Esophagus (tissue), 2 donors: ENCODE results near the gene TANGO6. TPM values are rescaled to one million over a fixed set of nuclear protein-coding genes. Genes with fewer than 3 reads are reported as not detected.
"Not testable (repeated sequence)": the region's sequence is repeated elsewhere in the genome, so short reads cannot be mapped to it uniquely, and the experiment has no call there.

Experiments
- H3K27ac ChIP-seq, 2 donors: one replicate each; pipeline ENCODE4 v1.5.1; 2013; ENCODE audit warnings: low read depth in 2 of 2, mild to moderate bottlenecking in 2 of 2, inconsistent platforms in 1 of 2, low read length in 1 of 2, moderate library complexity in 1 of 2
- H3K27me3 ChIP-seq, 2 donors: one replicate each; pipeline ENCODE4 v1.6.1; 2013; ENCODE audit warnings: low read length in 2 of 2, control low read depth in 1 of 2, mild to moderate bottlenecking in 1 of 2; ENCODE audit not compliant: insufficient read depth in 2 of 2, control insufficient read depth in 1 of 2
- H3K36me3 ChIP-seq, 2 donors: one replicate each; pipeline ENCODE4 v1.6.1; 2013; ENCODE audit warnings: low read length in 1 of 2; ENCODE audit not compliant: control insufficient read depth in 2 of 2, insufficient read depth in 2 of 2
- H3K4me1 ChIP-seq, 2 donors: one replicate each; pipeline ENCODE4 v1.6.1; 2013; ENCODE audit warnings: low read length in 1 of 2; ENCODE audit not compliant: control insufficient read depth in 2 of 2, insufficient read depth in 2 of 2
- H3K4me3 ChIP-seq, 2 donors: one replicate each; pipeline ENCODE4 v1.5.1; 2013; ENCODE audit warnings: low read length in 2 of 2, mild to moderate bottlenecking in 2 of 2, low read depth in 1 of 2, moderate library complexity in 1 of 2
- H3K9me3 ChIP-seq, 2 donors: one replicate each; pipeline ENCODE4 v1.6.1; 2013; ENCODE audit warnings: mild to moderate bottlenecking in 2 of 2, low read depth in 1 of 2, low read length in 1 of 2, moderate library complexity in 1 of 2; ENCODE audit not compliant: control insufficient read depth in 2 of 2, insufficient read depth in 1 of 2
- WGBS, 2 donors: extraction: QIAGEN DNeasy Blood & Tissue Kit; methylation state at CpG; one replicate each; pipeline ENCODE4 v1.1.7; 2013; 5-methylcytosine and 5-hydroxymethylcytosine counted together
- polyA plus RNA-seq, 2 donors: library from polyadenylated mRNA; stranded (reverse); fragments of 200-250 nt; gene quantifications; one replicate each; pipeline ENCODE4 v1.2.3, GENCODE V29; 2013
- donor health status: healthy with polysubstance abuse.
- donor health status: Bipolar disorder and iron deficiency.

The TANGO6 gene
- polyA plus RNA-seq, 2 donors, result 2.2 to 4.8 TPM

- 74 to 78% methylated on average over 12 of the region's 12 CpGs for WGBS, 2 donors
- H3K27me3 ChIP-seq, result no peaks in the 10 kb centered on the region
- peak overlapping the region; percentile 71 to 81 for H3K27ac ChIP-seq
- peaks cover 0 to 5% of the 10 kb centered on the region in 2 donors for H3K36me3 ChIP-seq
- peaks cover 0 to 2% of the 10 kb centered on the region in 2 donors for H3K9me3 ChIP-seq
- H3K4me1 ChIP-seq, result peaks cover 5 to 7% of the 10 kb centered on the region in 2 donors
- H3K4me3 ChIP-seq, result no peak overlapping the region
Observed at GRCh38 chr16:69036399-69037091, 193.2 kb downstream of the TANGO6 start.

GRCh38 chr16:69037373-69038160, 194.2 kb downstream of the TANGO6 start:
- Histone ChIP-seq H3K9me3 (peaks cover 0 to 2% of the 10 kb centered on the region in 2 donors), H3K4me1 (peaks cover 5 to 7% of the 10 kb centered on the region in 2 donors), H3K27me3 (no peaks in the 10 kb centered on the region), H3K36me3 (peaks cover 0 to 5% of the 10 kb centered on the region in 2 donors), H3K27ac (peak overlapping the region; percentile 81 to 88), H3K4me3 (no peak overlapping the region)
- WGBS, 2 donors, result 68 to 81% methylated on average over 6 of the region's 6 CpGs

GRCh38 chr16:69039333-69039941, 196.1 kb downstream of the TANGO6 start:
- peaks cover 0 to 2% of the 10 kb centered on the region in 2 donors for H3K9me3 ChIP-seq
- H3K27me3 ChIP-seq, result no peaks in the 10 kb centered on the region
- peaks cover 0 to 2% of the 10 kb centered on the region in 2 donors for H3K36me3 ChIP-seq
- 80 to 86% methylated on average over 4 of the region's 4 CpGs for WGBS, 2 donors
- peak overlapping the region; percentile 65 to 75 for H3K27ac ChIP-seq
- peaks cover 5 to 7% of the 10 kb centered on the region in 2 donors for H3K4me1 ChIP-seq
- H3K4me3 ChIP-seq, result no peak overlapping the region

- Histone ChIP-seq H3K4me1 (peaks cover 5 to 7% of the 10 kb centered on the region in 2 donors), H3K27ac (peak overlapping the region; percentile 75 to 94)
- 76 to 86% methylated on average over 6 of the region's 6 CpGs for WGBS, 2 donors
Observed at GRCh38 chr16:69040144-69040909, 197.0 kb downstream of the TANGO6 start.

GRCh38 chr16:69048328-69049120, 205.2 kb downstream of the TANGO6 start:
- Histone ChIP-seq H3K4me1 (no peaks in the 10 kb centered on the region), H3K27me3 (no peaks in the 10 kb centered on the region), H3K27ac (no peak overlapping the region), H3K36me3 (no peaks in the 10 kb centered on the region), H3K9me3 (no peaks in the 10 kb centered on the region), H3K4me3 (no peak overlapping the region)
- WGBS, 2 donors, result 90% methylated on average over 4 of the region's 4 CpGs

More at GRCh38 chr16:69040144-69040909, 197.0 kb downstream of the TANGO6 start:
- H3K4me3 ChIP-seq, result no peak overlapping the region
- H3K36me3 ChIP-seq, result peaks cover 0 to 2% of the 10 kb centered on the region in 2 donors
- no peaks in the 10 kb centered on the region for H3K27me3 ChIP-seq
- H3K9me3 ChIP-seq, result peaks cover 0 to 2% of the 10 kb centered on the region in 2 donors

GRCh38 chr16:69049146-69049545, 205.8 kb downstream of the TANGO6 start:
- Histone ChIP-seq H3K27me3 (no peaks in the 10 kb centered on the region), H3K36me3 (no peaks in the 10 kb centered on the region), H3K4me1 (no peaks in the 10 kb centered on the region), H3K27ac (no peak overlapping the region), H3K4me3 (no peak overlapping the region), H3K9me3 (no peaks in the 10 kb centered on the region)
- 95 to 96% methylated on average over 5 of the region's 5 CpGs for WGBS, 2 donors

- Histone ChIP-seq H3K4me3 (no peak overlapping the region), H3K9me3 (no peaks in the 10 kb centered on the region), H3K27me3 (no peaks in the 10 kb centered on the region), H3K36me3 (no peaks in the 10 kb centered on the region), H3K4me1 (no peaks in the 10 kb centered on the region), H3K27ac (no peak overlapping the region)
- WGBS, 2 donors, result 89 to 90% methylated on average over 5 of the region's 5 CpGs
Observed at GRCh38 chr16:69049603-69050375, 206.5 kb downstream of the TANGO6 start.

- H3K9me3 ChIP-seq, H3K27me3 ChIP-seq, H3K27ac ChIP-seq, H3K4me1 ChIP-seq, H3K4me3 ChIP-seq, H3K36me3 ChIP-seq: not testable (repeated sequence)
- 93 to 99% methylated on average over 3 of the region's 3 CpGs for WGBS, 2 donors
Observed at GRCh38 chr16:69051517-69051830, 208.1 kb downstream of the TANGO6 start.
